ENCODE data around the gene UST. TPM values are rescaled to one million over a fixed set of nuclear protein-coding genes. Genes with fewer than 3 reads are reported as not detected.

The UST gene
- total RNA-seq, 1 experiment from 2014 or later = 6.1 TPM

DNA sequence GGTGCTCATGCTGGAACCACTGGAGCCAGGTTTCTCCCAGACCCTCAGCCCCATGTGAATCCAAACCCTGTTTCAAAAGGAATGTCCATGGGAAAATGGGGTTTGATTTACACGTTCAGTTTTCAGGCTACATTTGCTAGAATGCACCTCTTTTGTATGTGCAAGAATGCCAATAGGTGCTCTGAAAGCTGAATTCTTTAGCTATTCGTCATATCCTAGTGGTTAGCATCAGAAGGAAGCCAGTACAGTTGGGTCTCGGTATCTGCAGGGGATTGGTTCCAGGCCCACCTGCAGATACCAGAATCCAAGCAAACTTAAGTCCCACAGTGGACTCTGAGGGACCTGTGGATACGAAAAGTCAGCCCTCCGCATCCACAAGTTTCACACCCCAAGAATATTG, 93.4 kb downstream of the UST start:
- no TSS peak for BruUV-seq (replicated peaks)
- Histone ChIP-seq H3K4me3 (replicated peaks in 1 of 2; ENCODE audit: low read depth in 1 of 2, low read length in 2 of 2) (no peak overlapping the region), H4K20me1 (ENCODE audit: insufficient read depth) (no peaks in the 10 kb centered on the region), H3K36me3 (ENCODE audit: control insufficient read depth in 1 of 2, insufficient read depth in 2 of 2, low read length in 2 of 2) (no peaks in the 10 kb centered on the region), H3K9me3 (ENCODE audit: control insufficient read depth in 1 of 2, insufficient read depth in 1 of 2, low read depth in 1 of 2, low read length in 2 of 2) (no peaks in the 10 kb centered on the region), H3K79me2 (ENCODE audit: insufficient read depth, low read length) (no peaks in the 10 kb centered on the region), H2AFZ (ENCODE audit: low read depth, low read length, poor library complexity, severe bottlenecking) (no peak overlapping the region), H3K9ac (ENCODE audit: low read length) (no peak overlapping the region), H3K4me1 (ENCODE audit: control insufficient read depth in 1 of 2, insufficient read depth in 2 of 2, low read length in 2 of 2) (peaks cover 8 to 16% of the 10 kb centered on the region in 2 experiments; a peak in 2 of 4 replicates), H3K9me2 (ENCODE audit: insufficient read depth) (no peaks in the 10 kb centered on the region), H3K27ac (ENCODE audit: low read depth, low read length) (no peak overlapping the region), H3K27me3 (ENCODE audit: insufficient read depth, low read length) (no peaks in the 10 kb centered on the region), H3K4me2 (ENCODE audit: low read length) (peak overlapping the region; percentile 13; the same call in 1 of the 2 replicates)
- ChIA-PET CTCF (no interaction called here), RAD21 (ENCODE audit: low non-redundant PET in 1 of 2, low total read pairs in 2 of 2, uncharacterized antibody in 2 of 2, unreplicated experiment in 2 of 2) (no interaction called here), POLR2A (no interaction called here)
- intact Hi-C loops (cut with micrococcal nuclease) = no loop called here
- DNase-seq (ENCODE audit: low read depth, low spot score) (no peak), ATAC-seq (no peak)
- TF ChIP-seq JUND (IDR thresholded peaks at IDR 0.05) = no peak
- no peak for TF ChIP-seq SRF (IDR thresholded peaks at IDR 0.05; ENCODE audit: low read depth)
- TF ChIP-seq, protein P1, sequence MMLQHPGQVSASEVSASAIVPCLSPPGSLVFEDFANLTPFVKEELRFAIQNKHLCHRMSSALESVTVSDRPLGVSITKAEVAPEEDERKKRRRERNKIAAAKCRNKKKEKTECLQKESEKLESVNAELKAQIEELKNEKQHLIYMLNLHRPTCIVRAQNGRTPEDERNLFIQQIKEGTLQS (IDR thresholded peaks at IDR 0.05) = no peak
- TF ChIP-seq CEBPB (IDR thresholded peaks at IDR 0.05; ENCODE audit: low read depth) = no peak
- no peak for TF ChIP-seq CBX3 (IDR thresholded peaks at IDR 0.05; ENCODE audit: low read depth)
- no peak for TF ChIP-seq EZH2phosphoT487 (IDR thresholded peaks at IDR 0.05; ENCODE audit: borderline replicate concordance)
- no peak for TF ChIP-seq EZH2 (IDR thresholded peaks at IDR 0.05)

- RAD21 ChIA-PET (ENCODE audit: low non-redundant PET in 1 of 2, low total read pairs in 2 of 2, uncharacterized antibody in 2 of 2, unreplicated experiment in 2 of 2) = no interaction called here
- H3K36me3 ChIP-seq (ENCODE audit: control insufficient read depth in 1 of 2, insufficient read depth in 2 of 2, low read length in 2 of 2) = no peaks in the 10 kb centered on the region
- no peak overlapping the region for H3K4me3 ChIP-seq (replicated peaks in 1 of 2; ENCODE audit: low read depth in 1 of 2, low read length in 2 of 2)
- CTCF ChIA-PET = no interaction called here
- DNase-seq (ENCODE audit: low read depth, low spot score) (no peak), ATAC-seq (no peak)
- peaks cover 8 to 16% of the 10 kb centered on the region in 2 experiments; a peak in 2 of 4 replicates for H3K4me1 ChIP-seq (ENCODE audit: control insufficient read depth in 1 of 2, insufficient read depth in 2 of 2, low read length in 2 of 2)
- H3K9ac ChIP-seq (ENCODE audit: low read length) = no peak overlapping the region
- H2AFZ ChIP-seq (ENCODE audit: low read depth, low read length, poor library complexity, severe bottlenecking) = no peak overlapping the region
- H3K9me3 ChIP-seq (ENCODE audit: control insufficient read depth in 1 of 2, insufficient read depth in 1 of 2, low read depth in 1 of 2, low read length in 2 of 2) = no peaks in the 10 kb centered on the region
- H3K27me3 ChIP-seq (ENCODE audit: insufficient read depth, low read length) = no peaks in the 10 kb centered on the region
- H3K9me2 ChIP-seq (ENCODE audit: insufficient read depth) = no peaks in the 10 kb centered on the region
- H4K20me1 ChIP-seq (ENCODE audit: insufficient read depth) = no peaks in the 10 kb centered on the region
- POLR2A ChIA-PET = no interaction called here
- intact Hi-C loops (cut with micrococcal nuclease) = no loop called here
- no peak overlapping the region for H3K4me2 ChIP-seq (ENCODE audit: low read length)
- BruUV-seq (replicated peaks) = no TSS peak
- no peaks in the 10 kb centered on the region for H3K79me2 ChIP-seq (ENCODE audit: insufficient read depth, low read length)
- no peak overlapping the region for H3K27ac ChIP-seq (ENCODE audit: low read depth, low read length)
- TF ChIP-seq EZH2phosphoT487 (IDR thresholded peaks at IDR 0.05; ENCODE audit: borderline replicate concordance) (no peak), ZBTB33 (IDR thresholded peaks at IDR 0.05; ENCODE audit: extremely low read depth, insufficient replicate concordance, low read length) (no peak), ELF1 (IDR thresholded peaks at IDR 0.05; ENCODE audit: borderline replicate concordance, low read depth) (no peak), POLR2A (IDR thresholded peaks at IDR 0.05; ENCODE audit: borderline replicate concordance, extremely low read depth, insufficient read depth, insufficient read length) (no peak), EZH2 (IDR thresholded peaks at IDR 0.05) (no peak), SRF (IDR thresholded peaks at IDR 0.05; ENCODE audit: low read depth) (no peak), SIN3A (IDR thresholded peaks at IDR 0.05; ENCODE audit: low read depth) (no peak), ZFX (IDR thresholded peaks at IDR 0.05) (no peak), TCF7L2 (IDR thresholded peaks at IDR 0.05; ENCODE audit: borderline replicate concordance, extremely low read depth, insufficient read depth, insufficient read length) (no peak), ZNF274 (IDR thresholded peaks at IDR 0.05; ENCODE audit: low read depth, low read length) (no peak), CEBPB (IDR thresholded peaks at IDR 0.05; ENCODE audit: low read depth) (no peak), FOSL1 (IDR thresholded peaks at IDR 0.05; ENCODE audit: low read depth) (no peak), RAD21 (IDR thresholded peaks at IDR 0.05; ENCODE audit: low read depth) (no peak)
- TF ChIP-seq, protein P2, sequence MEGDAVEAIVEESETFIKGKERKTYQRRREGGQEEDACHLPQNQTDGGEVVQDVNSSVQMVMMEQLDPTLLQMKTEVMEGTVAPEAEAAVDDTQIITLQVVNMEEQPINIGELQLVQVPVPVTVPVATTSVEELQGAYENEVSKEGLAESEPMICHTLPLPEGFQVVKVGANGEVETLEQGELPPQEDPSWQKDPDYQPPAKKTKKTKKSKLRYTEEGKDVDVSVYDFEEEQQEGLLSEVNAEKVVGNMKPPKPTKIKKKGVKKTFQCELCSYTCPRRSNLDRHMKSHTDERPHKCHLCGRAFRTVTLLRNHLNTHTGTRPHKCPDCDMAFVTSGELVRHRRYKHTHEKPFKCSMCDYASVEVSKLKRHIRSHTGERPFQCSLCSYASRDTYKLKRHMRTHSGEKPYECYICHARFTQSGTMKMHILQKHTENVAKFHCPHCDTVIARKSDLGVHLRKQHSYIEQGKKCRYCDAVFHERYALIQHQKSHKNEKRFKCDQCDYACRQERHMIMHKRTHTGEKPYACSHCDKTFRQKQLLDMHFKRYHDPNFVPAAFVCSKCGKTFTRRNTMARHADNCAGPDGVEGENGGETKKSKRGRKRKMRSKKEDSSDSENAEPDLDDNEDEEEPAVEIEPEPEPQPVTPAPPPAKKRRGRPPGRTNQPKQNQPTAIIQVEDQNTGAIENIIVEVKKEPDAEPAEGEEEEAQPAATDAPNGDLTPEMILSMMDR (IDR thresholded peaks at IDR 0.05 in 2 of 3, conservative IDR thresholded peaks at IDR 0.05 in 1 of 3; ENCODE audit: borderline replicate concordance in 1 of 3, insufficient read depth in 1 of 3, low read depth in 2 of 3, low read length in 2 of 3) = no peak
These were observed 95.6 kb downstream of the UST start for GRCh38 chr6:148842296-148843019.
